SK-N-SH (cell line): ENCODE results near the gene VPS33B. TPM values are rescaled to one million over a fixed set of nuclear protein-coding genes. Genes with fewer than 3 reads are reported as not detected.

ENCODE experiments used
- CTCF ChIA-PET: fragments of 300-600, 350-600 bp; formaldehyde crosslinking; extraction: SDS; loops from one replicate; lab custom pipeline; 2021; lab: Yijun Ruan, JAX
- POLR2A ChIA-PET: fragments of 350-600 bp; sonication (Branson Sonifier 250); formaldehyde crosslinking; extraction: SDS; loops from one replicate; lab custom pipeline; 2020; ENCODE audit warnings: antibody characterized with exemption, inconsistent platforms; lab: Yijun Ruan, JAX
- DNase-seq: peaks from one replicate; pipeline ENCODE4 v3.0.0; 2012
- H2AFZ ChIP-seq: fragments of 200-600 bp; sonication (generic); 2 replicates; pipeline ENCODE4 v1.8.1; 2016; ENCODE audit warnings: antibody characterized with exemption, mild to moderate bottlenecking, low read depth
- H3F3A ChIP-seq: fragments of 200-600 bp; sonication (generic); replicated peaks from 2 replicates; pipeline ENCODE3; 2016; ENCODE audit warnings: antibody characterized with exemption, mild to moderate bottlenecking; ENCODE audit not compliant: insufficient read depth
- H3K27ac ChIP-seq, 2 experiments: fragments of 200-500 bp in 1 of 2; fragments of 200-600 bp in 1 of 2; sonication (Bioruptor generic) in 1 of 2; sonication (generic), shearing (Covaris generic) in 1 of 2; 2 replicates each; pipeline versions ENCODE4 v1.5.1 to v1.6.1; 2014 to 2016; ENCODE audit warnings: low read depth in 2 of 2, inconsistent platforms in 1 of 2, low read length in 1 of 2, mild to moderate bottlenecking in 1 of 2, mixed read lengths in 1 of 2
- H3K27me3 ChIP-seq: fragments of 200-600 bp; sonication (generic), shearing (Covaris generic); 2 replicates; pipeline ENCODE4 v1.6.1; 2016; ENCODE audit warnings: mixed run types; ENCODE audit not compliant: insufficient read depth
- H3K36me3 ChIP-seq, 2 experiments: fragments of 200-500 bp in 1 of 2; fragments of 200-600 bp in 1 of 2; sonication (Bioruptor generic) in 1 of 2; sonication (generic) in 1 of 2; replicated peaks in 1 of 2; 2 replicates each; pipeline versions ENCODE3 to v1.5.1; 2014 to 2016; ENCODE audit warnings: low read length in 1 of 2, mild to moderate bottlenecking in 1 of 2; ENCODE audit not compliant: insufficient read depth in 2 of 2, control insufficient read depth in 1 of 2
- H3K4me1 ChIP-seq, 2 experiments: fragments of 200-500 bp in 1 of 2; fragments of 200-600 bp in 1 of 2; sonication (Bioruptor generic) in 1 of 2; sonication (generic), shearing (Covaris generic) in 1 of 2; 2 replicates each; pipeline versions ENCODE4 v1.5.1 to v1.6.1; 2014 to 2016; ENCODE audit warnings: low read depth in 1 of 2, low read length in 1 of 2, mixed run types in 1 of 2; ENCODE audit not compliant: insufficient read depth in 2 of 2, control insufficient read depth in 1 of 2
- H3K4me2 ChIP-seq: fragments of 200-600 bp; sonication (generic), shearing (Covaris generic); 2 replicates; pipeline ENCODE4 v1.6.1; 2017; ENCODE audit warnings: mixed run types
- H3K4me3 ChIP-seq, 2 experiments: fragments of 200-500 bp in 1 of 2; fragments of 200-600 bp in 1 of 2; sonication (Bioruptor generic) in 1 of 2; sonication (generic), shearing (Covaris generic) in 1 of 2; 2 replicates each; pipeline versions ENCODE4 v1.5.1 to v1.8.1; 2014 to 2016; ENCODE audit warnings: low read depth in 2 of 2, inconsistent platforms in 1 of 2, low read length in 1 of 2, mild to moderate bottlenecking in 1 of 2, mixed read lengths in 1 of 2, moderate library complexity in 1 of 2
- H3K79me2 ChIP-seq: fragments of 200-600 bp; sonication (generic); 2 replicates; pipeline ENCODE4 v1.8.1; 2017; ENCODE audit warnings: mild to moderate bottlenecking; ENCODE audit not compliant: insufficient read depth
- H3K9ac ChIP-seq: fragments of 200-600 bp; sonication (generic); 2 replicates; pipeline ENCODE4 v1.6.1; 2017; ENCODE audit warnings: mixed run types
- H3K9me2 ChIP-seq: fragments of 200-600 bp; sonication (generic); 2 replicates; pipeline ENCODE4 v1.6.1; 2017; ENCODE audit warnings: mixed run types
- H3K9me3 ChIP-seq: fragments of 200-600 bp; sonication (generic); 2 replicates; pipeline ENCODE4 v1.6.1; 2017; ENCODE audit warnings: mixed run types, mild to moderate bottlenecking, moderate library complexity
- H4K20me1 ChIP-seq: fragments of 200-600 bp; sonication (generic); 2 replicates; pipeline ENCODE4 v1.6.1; 2017; ENCODE audit warnings: mild to moderate bottlenecking, mixed run types; ENCODE audit not compliant: insufficient read depth
- CTCF ChIP-seq: fragments of 200-600 bp; sonication (generic); IDR thresholded peaks from 2 replicates; pipeline ENCODE4 v1.6.1; 2017; ENCODE audit warnings: antibody characterized with exemption, mild to moderate bottlenecking, moderate library complexity
- EP300 ChIP-seq, 2 experiments: IDR thresholded peaks; 2 replicates each; pipeline versions ENCODE4 v1.4.0 to v1.6.1; 2012; ENCODE audit warnings: borderline replicate concordance in 1 of 2, low read depth in 1 of 2, low read length in 1 of 2
- FOXJ3 ChIP-seq: sonication (generic); formaldehyde crosslinking; IDR thresholded peaks from 2 replicates; pipeline ENCODE4 v1.5.1; 2020; ENCODE audit warnings: mild to moderate bottlenecking, missing genetic modification reagents
- FOXM1 ChIP-seq: IDR thresholded peaks from 2 replicates; pipeline ENCODE4 v1.4.0; 2012; ENCODE audit warnings: low read depth, mild to moderate bottlenecking
- GABPA ChIP-seq: IDR thresholded peaks from 2 replicates; pipeline ENCODE4 v1.4.0; 2012; ENCODE audit warnings: low read depth, mild to moderate bottlenecking
- GATA2 ChIP-seq: sonication (generic); formaldehyde crosslinking; IDR thresholded peaks from 2 replicates; pipeline ENCODE4 v1.5.0; 2020; ENCODE audit warnings: mild to moderate bottlenecking, missing genetic modification reagents
- IRF3 ChIP-seq: fragments of 150-350 bp; IDR thresholded peaks from 2 replicates; pipeline ENCODE4 v1.6.1; 2016; ENCODE audit warnings: mild to moderate bottlenecking, low read depth, low read length
- MAX ChIP-seq: IDR thresholded peaks from 2 replicates; pipeline ENCODE4 v1.4.0; 2012; ENCODE audit warnings: low read depth
- MXI1 ChIP-seq: IDR thresholded peaks from 2 replicates; pipeline ENCODE4 v1.6.1; 2012; ENCODE audit warnings: mild to moderate bottlenecking, low read depth, low read length, improper control_type of control experiment
- NFIC ChIP-seq: IDR thresholded peaks from 2 replicates; pipeline ENCODE4 v1.4.0; 2012; ENCODE audit warnings: borderline replicate concordance
- NRF1 ChIP-seq: IDR thresholded peaks from 2 replicates; pipeline ENCODE4 v1.6.1; 2012; ENCODE audit warnings: low read depth, mild to moderate bottlenecking, low read length
- PBX3 ChIP-seq: IDR thresholded peaks from 2 replicates; pipeline ENCODE4; 2012
- RAD21 ChIP-seq: IDR thresholded peaks from 2 replicates; pipeline ENCODE4 v1.6.1; 2012; ENCODE audit warnings: mild to moderate bottlenecking, low read length
- RXRA ChIP-seq: IDR thresholded peaks from 2 replicates; pipeline ENCODE4 v1.4.0; 2012; ENCODE audit warnings: low read depth, mild to moderate bottlenecking, borderline replicate concordance
- SIN3A ChIP-seq: IDR thresholded peaks from 2 replicates; pipeline ENCODE4 v1.6.1; 2012; ENCODE audit warnings: low read depth, mild to moderate bottlenecking, low read length, moderate library complexity, borderline replicate concordance
- SMC3 ChIP-seq: IDR thresholded peaks from 2 replicates; pipeline ENCODE4 v1.6.1; 2012; ENCODE audit warnings: low read depth, low read length, improper control_type of control experiment
- TAF1 ChIP-seq: IDR thresholded peaks from 2 replicates; pipeline ENCODE4 v1.6.1; 2012; ENCODE audit warnings: low read depth, mild to moderate bottlenecking, low read length, moderate library complexity, borderline replicate concordance
- TCF12 ChIP-seq: IDR thresholded peaks from 2 replicates; pipeline ENCODE4 v1.4.0; 2012
- USF1 ChIP-seq: IDR thresholded peaks from 2 replicates; pipeline ENCODE4 v1.4.0; 2012; ENCODE audit warnings: low read depth, borderline replicate concordance
- USF2 ChIP-seq: fragments of 150-350 bp; IDR thresholded peaks from 2 replicates; pipeline ENCODE4 v1.6.1; 2017; ENCODE audit warnings: antibody characterized with exemption, low read length, low read depth, borderline replicate concordance
- WGBS: methylation state at CpG from one replicate; pipeline ENCODE4 v1.1.6; 2017; ENCODE audit warnings: low lambda C conversion rate; 5-methylcytosine and 5-hydroxymethylcytosine counted together
- polyA plus RNA-seq, 3 experiments: library from polyadenylated mRNA; depleted of rRNA; stranded (reverse); fragments of >200 nt; gene quantifications; 2 replicates each; pipeline ENCODE4 v1.2.3, GENCODE V29; 2012
- TF ChIP-seq, protein P1 (sequence below): IDR thresholded peaks from 2 replicates; pipeline ENCODE4 v1.6.1; 2012; ENCODE audit warnings: mild to moderate bottlenecking, low read depth, low read length, moderate library complexity

VPS33B gene
- polyA plus RNA-seq, 1 of the 3 experiments (the other 2 are of a cell fraction), result 16.6 TPM

- no peak overlapping the region for H3K27ac ChIP-seq
- CTCF ChIA-PET, result interaction anchor here (0.6 to 3.9 kb wide), 21 partner anchors 8 to 239 kb away, joined by 3 to 41 read pairs (median 4); partner anchors contain the start of gene HDDC3
- H3K9me3 ChIP-seq, result no peaks in the 10 kb centered on the region
- H3K4me2 ChIP-seq, result no peak overlapping the region
- no peaks in the 10 kb centered on the region for H3K36me3 ChIP-seq
- no peaks in the 10 kb centered on the region for H3K9me2 ChIP-seq
- TF ChIP-seq NFIC (0 out of 2 replicates have a peak, but pooled peaks have one; percentile 13), TCF12 (no peak), FOXM1 (no peak), USF2 (no peak), EP300 (IDR thresholded peaks at IDR 0.05; ENCODE audit: borderline replicate concordance in 1 of 2, low read depth in 1 of 2, low read length in 1 of 2) (no peak), GABPA (no peak), RXRA (no peak), RAD21 (peak; percentile 37), SIN3A (no peak), NRF1 (no peak), PBX3 (no peak), IRF3 (no peak), GATA2 (no peak), USF1 (no peak), FOXJ3 (CRISPR knock-in tag) (no peak), CTCF (peak; percentile 51), MAX (no peak), SMC3 (0 out of 2 replicates have a peak, but pooled peaks have one; percentile 21), TAF1 (no peak), MXI1 (no peak)
- TF ChIP-seq, protein P1, sequence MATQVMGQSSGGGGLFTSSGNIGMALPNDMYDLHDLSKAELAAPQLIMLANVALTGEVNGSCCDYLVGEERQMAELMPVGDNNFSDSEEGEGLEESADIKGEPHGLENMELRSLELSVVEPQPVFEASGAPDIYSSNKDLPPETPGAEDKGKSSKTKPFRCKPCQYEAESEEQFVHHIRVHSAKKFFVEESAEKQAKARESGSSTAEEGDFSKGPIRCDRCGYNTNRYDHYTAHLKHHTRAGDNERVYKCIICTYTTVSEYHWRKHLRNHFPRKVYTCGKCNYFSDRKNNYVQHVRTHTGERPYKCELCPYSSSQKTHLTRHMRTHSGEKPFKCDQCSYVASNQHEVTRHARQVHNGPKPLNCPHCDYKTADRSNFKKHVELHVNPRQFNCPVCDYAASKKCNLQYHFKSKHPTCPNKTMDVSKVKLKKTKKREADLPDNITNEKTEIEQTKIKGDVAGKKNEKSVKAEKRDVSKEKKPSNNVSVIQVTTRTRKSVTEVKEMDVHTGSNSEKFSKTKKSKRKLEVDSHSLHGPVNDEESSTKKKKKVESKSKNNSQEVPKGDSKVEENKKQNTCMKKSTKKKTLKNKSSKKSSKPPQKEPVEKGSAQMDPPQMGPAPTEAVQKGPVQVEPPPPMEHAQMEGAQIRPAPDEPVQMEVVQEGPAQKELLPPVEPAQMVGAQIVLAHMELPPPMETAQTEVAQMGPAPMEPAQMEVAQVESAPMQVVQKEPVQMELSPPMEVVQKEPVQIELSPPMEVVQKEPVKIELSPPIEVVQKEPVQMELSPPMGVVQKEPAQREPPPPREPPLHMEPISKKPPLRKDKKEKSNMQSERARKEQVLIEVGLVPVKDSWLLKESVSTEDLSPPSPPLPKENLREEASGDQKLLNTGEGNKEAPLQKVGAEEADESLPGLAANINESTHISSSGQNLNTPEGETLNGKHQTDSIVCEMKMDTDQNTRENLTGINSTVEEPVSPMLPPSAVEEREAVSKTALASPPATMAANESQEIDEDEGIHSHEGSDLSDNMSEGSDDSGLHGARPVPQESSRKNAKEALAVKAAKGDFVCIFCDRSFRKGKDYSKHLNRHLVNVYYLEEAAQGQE, result no peak
- peak; percentile 40 for DNase-seq
- H3K4me3 ChIP-seq, result no peak overlapping the region
- H3K4me1 ChIP-seq, result no peaks in the 10 kb centered on the region; a peak in 1 of 4 replicates
- POLR2A ChIA-PET, result interaction anchor here (0.9 kb wide), 1 partner anchor 77 kb away, joined by 3 read pairs; no protein-coding TSS in a partner anchor
- H3K9ac ChIP-seq, result no peak overlapping the region
- H2AFZ ChIP-seq, result no peak overlapping the region
- WGBS, result 62% methylated on average over 7 of the region's 12 CpGs
- no peaks in the 10 kb centered on the region for H3K79me2 ChIP-seq
- H3K27me3 ChIP-seq, result 0 out of 2 replicates have a peak, but pooled peaks cover 7% of the 10 kb centered on the region
- no peaks in the 10 kb centered on the region for H3F3A ChIP-seq
- no peaks in the 10 kb centered on the region for H4K20me1 ChIP-seq
Measured at GRCh38 chr15:91032919-91033803, 10.8 kb upstream of the VPS33B start.
